SU-DHL-6 (cell line): ENCODE results near the gene CHST10.

Experiments
- CTCF ChIP-seq: fragments of 200-600 bp; sonication (generic); IDR thresholded peaks from one replicate; pipeline ENCODE4 v1.5.1; 2017; ENCODE audit warnings: antibody characterized with exemption, mild to moderate bottlenecking, low read length, moderate library complexity; ENCODE audit not compliant: insufficient read depth, poor library complexity, severe bottlenecking
- EZH2phosphoT487 ChIP-seq: fragments of 200-600 bp; sonication (generic), shearing (Covaris generic); conservative IDR thresholded peaks from 2 replicates; pipeline ENCODE4 v1.6.1; 2018; ENCODE audit warnings: mild to moderate bottlenecking, antibody characterized with exemption, low read length, moderate library complexity, mixed read lengths

GRCh38 chr2:100376836-100377235 is 40.6 kb downstream of the CHST10 start:
- no peak for TF ChIP-seq CTCF
- TF ChIP-seq EZH2phosphoT487, result no peak
